PC-3 (cell line): ENCODE measurements around the gene ARL10. TPM values are rescaled to one million over a fixed set of nuclear protein-coding genes. Genes with fewer than 3 reads are reported as not detected.

ENCODE experiments used
- ATAC-seq: fragments of 200-7000 bp; cut with Tn5 transposase; 2 replicates; pipeline ENCODE4 v1.9.1; 2020; ENCODE audit warnings: mild to moderate bottlenecking, moderate library complexity
- BruUV-seq: library from RNA; stranded (reverse); fragments of 400-500 nt; replicated peaks from 2 replicates; lab custom pipeline; 2021; lab: Mats Ljungman, UMichigan
- CTCF ChIA-PET: fragments of 300-600 bp; sonication (Branson Sonifier 250); formaldehyde crosslinking; loops from one replicate; lab custom pipeline; 2022; ENCODE audit warnings: antibody characterized with exemption; lab: Charles Lee
- POLR2A ChIA-PET: fragments of 300-600 bp; sonication (Branson Sonifier 250); formaldehyde crosslinking; loops from one replicate; lab custom pipeline; 2022; ENCODE audit warnings: antibody characterized with exemption; ENCODE audit not compliant: unreplicated experiment; lab: Charles Lee
- DNase-seq: peaks from one replicate; pipeline ENCODE4 v3.0.0-alpha.2; 2015
- H2AFZ ChIP-seq: fragments of 300-600 bp; sonication (generic); 2 replicates; pipeline ENCODE4 v1.6.0; 2016; ENCODE audit warnings: antibody characterized with exemption, low read length
- H3F3A ChIP-seq: fragments of 300-600 bp; sonication (generic); one replicate; pipeline ENCODE4 v1.6.0; 2017; ENCODE audit warnings: antibody characterized with exemption, low read length, control low read depth, mild to moderate bottlenecking; ENCODE audit not compliant: unreplicated experiment
- H3K27ac ChIP-seq: fragments of 300-600 bp; sonication (generic); 2 replicates; pipeline ENCODE4 v1.5.1; 2016; ENCODE audit warnings: mild to moderate bottlenecking, low read length
- H3K27me3 ChIP-seq: fragments of 300-600 bp; sonication (generic); 2 replicates; pipeline ENCODE4 v1.6.1; 2016; ENCODE audit warnings: low read length, mixed read lengths
- H3K36me3 ChIP-seq: fragments of 300-600 bp; sonication (generic); 2 replicates; pipeline ENCODE4 v1.6.1; 2016; ENCODE audit warnings: low read depth, mixed run types, low read length, mixed read lengths
- H3K4me1 ChIP-seq: fragments of 300-600 bp; sonication (generic); 2 replicates; pipeline ENCODE4 v1.5.1; 2016; ENCODE audit warnings: low read length; ENCODE audit not compliant: insufficient read depth
- H3K4me2 ChIP-seq: fragments of 300-600 bp; sonication (generic); 2 replicates; pipeline ENCODE4 v1.6.0; 2016; ENCODE audit warnings: low read length
- H3K4me3 ChIP-seq: fragments of 300-600 bp; sonication (generic); 2 replicates; pipeline ENCODE4 v1.5.1; 2016; ENCODE audit warnings: mild to moderate bottlenecking, low read length, mixed read lengths
- H3K79me2 ChIP-seq: fragments of 300-600 bp; sonication (generic); 2 replicates; pipeline ENCODE4 v1.6.1; 2017; ENCODE audit warnings: low read length, mixed read lengths
- H3K9ac ChIP-seq: fragments of 300-600 bp; sonication (generic); 2 replicates; pipeline ENCODE4 v1.6.0; 2016; ENCODE audit warnings: mild to moderate bottlenecking, low read length
- H3K9me2 ChIP-seq: fragments of 300-600 bp; sonication (generic); replicated peaks from 2 replicates; pipeline ENCODE4 v1.6.1; 2016; ENCODE audit warnings: mixed run types, low read length, mixed read lengths
- H3K9me3 ChIP-seq: fragments of 300-600 bp; sonication (generic); 2 replicates; pipeline ENCODE4 v1.6.1; 2016; ENCODE audit warnings: low read length, mixed read lengths
- H4K20me1 ChIP-seq: fragments of 300-600 bp; sonication (generic); 2 replicates; pipeline ENCODE4 v1.6.1; 2016; ENCODE audit warnings: low read length, mixed read lengths
- EZH2phosphoT487 ChIP-seq: fragments of 300-600 bp; sonication (generic); IDR thresholded peaks from 2 replicates; pipeline ENCODE4 v1.6.1; 2018; ENCODE audit warnings: mild to moderate bottlenecking, antibody characterized with exemption, low read length, borderline replicate concordance
- intact Hi-C: fragments of 100-400 bp; cut with micrococcal nuclease; formaldehyde crosslinking; loops from 2 replicates; pipeline ENCODE4 v1.9.0; 2023
- total RNA-seq: library from RNA; depleted of rRNA; stranded (reverse); fragments of >200 nt; gene quantifications from 2 replicates; pipeline ENCODE4 v1.2.3, GENCODE V29; 2014
- TF ChIP-seq, protein P1 (sequence below): fragments of 300-600 bp; sonication (generic); conservative IDR thresholded peaks from 2 replicates; pipeline ENCODE4 v1.5.1; 2017; ENCODE audit warnings: antibody characterized with exemption, low read depth, mild to moderate bottlenecking, low read length

Gene ARL10
- total RNA-seq, 1 experiment from 2014 or later: 0.15 TPM

DNA sequence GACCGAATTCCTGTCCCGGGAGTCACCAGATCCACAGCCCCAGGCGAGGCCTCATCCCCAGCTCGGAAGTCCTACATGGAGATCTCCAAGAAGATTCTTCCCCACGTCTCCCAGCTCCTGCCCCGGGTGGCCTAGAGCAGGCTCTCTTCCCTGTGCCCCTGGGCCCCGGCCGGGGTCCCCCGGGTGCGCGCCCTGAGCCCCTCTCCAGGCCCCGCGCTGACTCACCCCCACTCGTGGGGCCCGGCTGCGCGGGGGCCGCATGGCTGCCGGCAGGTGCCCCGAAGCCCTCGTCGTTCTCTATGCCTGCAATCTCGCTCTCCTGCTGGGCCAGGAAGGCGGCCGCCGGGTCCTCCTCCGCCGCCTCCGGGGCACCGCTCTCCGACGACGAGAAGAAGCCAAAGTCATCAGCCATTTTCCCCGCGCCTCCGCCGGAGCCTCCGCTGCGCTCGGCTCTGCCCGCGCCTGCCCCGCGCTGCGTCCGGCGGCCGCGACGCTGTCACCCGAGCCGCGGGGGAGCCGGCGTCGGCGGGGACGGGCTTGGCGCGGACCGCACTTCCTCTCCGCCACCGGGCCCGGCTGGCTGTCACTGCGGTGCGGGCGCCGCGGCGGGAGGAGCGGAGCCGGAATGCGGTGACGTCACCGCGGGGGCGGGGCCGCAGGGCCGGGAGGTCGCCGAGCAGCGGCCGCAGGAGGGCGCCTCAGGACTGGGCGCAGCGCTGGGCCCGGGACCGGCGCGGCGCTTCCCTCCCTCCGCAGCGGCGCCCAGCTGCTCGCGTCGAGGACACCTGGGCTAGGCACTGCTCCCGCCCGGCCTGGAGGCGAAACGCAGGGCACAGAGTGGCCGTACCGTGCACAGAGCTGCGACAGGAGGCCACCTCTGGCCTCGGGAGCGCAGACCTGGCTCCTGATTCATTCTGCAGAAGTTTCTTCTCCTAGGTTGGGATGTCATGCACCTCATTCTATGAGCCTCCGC is 51.0 kb downstream of the ARL10 start, which contains the start of gene CLTB:
Gene CLTB, minus strand, starts transcription at position 588 of the 973 bp plus-strand sequence. Its CDS starts 176 bp downstream, at position 412.
- POLR2A ChIA-PET: interaction anchor here (0.6 kb wide), 2 partner anchors 10 to 122 kb away, joined by 3 read pairs; no protein-coding TSS in a partner anchor
- no peaks in the 10 kb centered on the region for H3K36me3 ChIP-seq
- peak within 1 kb of the TSS; percentile 69 for H3K27ac ChIP-seq
- ATAC-seq (peak; percentile 83), DNase-seq (peak; percentile 93)
- no peaks in the 10 kb centered on the region for H3F3A ChIP-seq
- no TSS peak for BruUV-seq
- H3K4me3 ChIP-seq: peak within 1 kb of the TSS; percentile 94
- H3K9me3 ChIP-seq: no peaks in the 10 kb centered on the region
- H4K20me1 ChIP-seq: peaks cover 13% of the 10 kb centered on the region; the same call in 1 of the 2 replicates
- peak within 1 kb of the TSS; percentile 85 for H3K9ac ChIP-seq
- H2AFZ ChIP-seq: peak within 1 kb of the TSS; percentile 82
- H3K27me3 ChIP-seq: no peaks in the 10 kb centered on the region
- peaks cover 45% of the 10 kb centered on the region for H3K79me2 ChIP-seq
- TF ChIP-seq EZH2phosphoT487: no peak
- TF ChIP-seq, protein P1, sequence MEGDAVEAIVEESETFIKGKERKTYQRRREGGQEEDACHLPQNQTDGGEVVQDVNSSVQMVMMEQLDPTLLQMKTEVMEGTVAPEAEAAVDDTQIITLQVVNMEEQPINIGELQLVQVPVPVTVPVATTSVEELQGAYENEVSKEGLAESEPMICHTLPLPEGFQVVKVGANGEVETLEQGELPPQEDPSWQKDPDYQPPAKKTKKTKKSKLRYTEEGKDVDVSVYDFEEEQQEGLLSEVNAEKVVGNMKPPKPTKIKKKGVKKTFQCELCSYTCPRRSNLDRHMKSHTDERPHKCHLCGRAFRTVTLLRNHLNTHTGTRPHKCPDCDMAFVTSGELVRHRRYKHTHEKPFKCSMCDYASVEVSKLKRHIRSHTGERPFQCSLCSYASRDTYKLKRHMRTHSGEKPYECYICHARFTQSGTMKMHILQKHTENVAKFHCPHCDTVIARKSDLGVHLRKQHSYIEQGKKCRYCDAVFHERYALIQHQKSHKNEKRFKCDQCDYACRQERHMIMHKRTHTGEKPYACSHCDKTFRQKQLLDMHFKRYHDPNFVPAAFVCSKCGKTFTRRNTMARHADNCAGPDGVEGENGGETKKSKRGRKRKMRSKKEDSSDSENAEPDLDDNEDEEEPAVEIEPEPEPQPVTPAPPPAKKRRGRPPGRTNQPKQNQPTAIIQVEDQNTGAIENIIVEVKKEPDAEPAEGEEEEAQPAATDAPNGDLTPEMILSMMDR: peak; percentile 58
- intact Hi-C loops: loop anchor here (1.0 to 2.0 kb wide), 5 partner anchors 32 to 155 kb away; partner anchors contain the start of genes FAF2, KIAA1191 and RNF44
- CTCF ChIA-PET: interaction anchor here (0.6 to 1.7 kb wide), 7 partner anchors 11 to 185 kb away, joined by 3 to 14 read pairs (median 5); partner anchors contain the start of gene FAF2
- H3K9me2 ChIP-seq: no peaks in the 10 kb centered on the region
- H3K4me1 ChIP-seq: peaks cover 59% of the 10 kb centered on the region
- peak within 1 kb of the TSS; percentile 92 for H3K4me2 ChIP-seq

DNA sequence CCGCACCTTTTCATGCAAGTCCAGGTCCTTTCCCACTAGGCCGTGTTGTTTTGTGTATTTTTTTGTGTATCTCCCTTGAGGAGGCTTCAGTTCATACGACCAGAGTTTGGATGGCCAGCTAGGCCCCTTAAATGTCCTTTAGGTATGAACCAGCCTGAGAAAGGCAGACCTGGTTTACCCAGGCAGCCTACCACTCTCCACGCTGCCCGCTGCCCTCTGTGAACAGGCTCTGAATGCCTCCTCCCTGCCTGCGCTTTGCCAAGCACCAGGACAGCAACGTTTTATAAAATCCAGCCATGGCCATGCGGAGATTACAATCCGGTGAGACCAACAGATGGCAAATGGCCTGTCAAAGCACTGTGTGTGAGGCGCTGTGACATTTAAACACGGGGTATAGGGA is 51.7 kb downstream of the ARL10 start:
- no peaks in the 10 kb centered on the region for H3K9me3 ChIP-seq

More for the DNA sequence above, 51.7 kb downstream of the ARL10 start:
- H3K27me3 ChIP-seq: no peaks in the 10 kb centered on the region
- no peaks in the 10 kb centered on the region for H3F3A ChIP-seq
- intact Hi-C loops: loop anchor here (1.0 to 2.0 kb wide), 4 partner anchors 31 to 154 kb away; partner anchors contain the start of genes FAF2 and RNF44
- POLR2A ChIA-PET: no interaction called here
- no peak for TF ChIP-seq EZH2phosphoT487
- TF ChIP-seq, protein P1: no peak
- 0 out of 2 replicates have a peak overlapping the region, but pooled peaks have one; percentile 19 for H3K9ac ChIP-seq
- peak overlapping the region; percentile 38; the same call in 1 of the 2 replicates for H3K4me3 ChIP-seq
- H3K79me2 ChIP-seq: peaks cover 42% of the 10 kb centered on the region
- H4K20me1 ChIP-seq: peaks cover 10% of the 10 kb centered on the region; the same call in 1 of the 2 replicates
- DNase-seq (no peak), ATAC-seq (no peak)
- peak overlapping the region; percentile 67 for H2AFZ ChIP-seq
- CTCF ChIA-PET: interaction anchor here (0.6 to 1.7 kb wide), 5 partner anchors 11 to 153 kb away, joined by 3 to 14 read pairs (median 7); partner anchors contain the start of gene FAF2
- 0 out of 2 replicates have a peak overlapping the region, but pooled peaks have one; percentile 8 for H3K27ac ChIP-seq
- peaks cover 52% of the 10 kb centered on the region for H3K4me1 ChIP-seq
- H3K36me3 ChIP-seq: no peaks in the 10 kb centered on the region
- H3K9me2 ChIP-seq: no peaks in the 10 kb centered on the region
- no TSS peak for BruUV-seq
- peak overlapping the region; percentile 74 for H3K4me2 ChIP-seq
